ENCODE results near the gene CCDC138.

DNA sequence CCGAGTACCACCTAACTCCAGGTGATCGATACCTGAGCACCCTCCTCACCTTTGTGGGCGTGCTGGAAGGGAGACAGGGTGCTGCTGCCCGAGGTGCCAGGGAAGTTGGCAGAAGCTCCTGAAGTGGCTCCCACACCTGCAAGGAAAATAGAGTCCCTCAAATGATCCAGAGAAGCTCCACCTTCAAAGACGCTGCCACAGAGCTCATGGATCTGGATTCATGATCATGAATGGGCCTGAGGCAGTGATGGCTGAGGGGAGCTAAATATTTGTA is 126.0 kb downstream of the CCDC138 start:
- TF ChIP-seq POLR2A (IDR thresholded peaks at IDR 0.05) (no peak), EP300 (IDR thresholded peaks at IDR 0.05; ENCODE audit: low read depth) (no peak)
- TF ChIP-seq, protein P1, sequence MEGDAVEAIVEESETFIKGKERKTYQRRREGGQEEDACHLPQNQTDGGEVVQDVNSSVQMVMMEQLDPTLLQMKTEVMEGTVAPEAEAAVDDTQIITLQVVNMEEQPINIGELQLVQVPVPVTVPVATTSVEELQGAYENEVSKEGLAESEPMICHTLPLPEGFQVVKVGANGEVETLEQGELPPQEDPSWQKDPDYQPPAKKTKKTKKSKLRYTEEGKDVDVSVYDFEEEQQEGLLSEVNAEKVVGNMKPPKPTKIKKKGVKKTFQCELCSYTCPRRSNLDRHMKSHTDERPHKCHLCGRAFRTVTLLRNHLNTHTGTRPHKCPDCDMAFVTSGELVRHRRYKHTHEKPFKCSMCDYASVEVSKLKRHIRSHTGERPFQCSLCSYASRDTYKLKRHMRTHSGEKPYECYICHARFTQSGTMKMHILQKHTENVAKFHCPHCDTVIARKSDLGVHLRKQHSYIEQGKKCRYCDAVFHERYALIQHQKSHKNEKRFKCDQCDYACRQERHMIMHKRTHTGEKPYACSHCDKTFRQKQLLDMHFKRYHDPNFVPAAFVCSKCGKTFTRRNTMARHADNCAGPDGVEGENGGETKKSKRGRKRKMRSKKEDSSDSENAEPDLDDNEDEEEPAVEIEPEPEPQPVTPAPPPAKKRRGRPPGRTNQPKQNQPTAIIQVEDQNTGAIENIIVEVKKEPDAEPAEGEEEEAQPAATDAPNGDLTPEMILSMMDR (IDR thresholded peaks at IDR 0.05), result no peak

All from transverse colon (tissue), 3 donors.